Heart left ventricle (tissue), 16 donors: ENCODE measurements around the gene SPTBN1. TPM values are rescaled to one million over a fixed set of nuclear protein-coding genes. Genes with fewer than 3 reads are reported as not detected.

Experiments
- ATAC-seq, 4 donors: fragments of 200-7000 bp; cut with Tn5 transposase; one replicate each; pipeline ENCODE4 v1.9.1; 2020 to 2022; ENCODE audit warnings: moderate library complexity in 4 of 4, mild to moderate bottlenecking in 3 of 4, moderate number of reproducible peaks in 1 of 4
- DNase-seq, 5 donors: peaks; one replicate each; pipeline ENCODE4 v3.0.0-alpha.2; 2020
- H3K27ac ChIP-seq, 12 donors: fragments of 200-600 bp; sonication (generic) in 4 of 12; one replicate each; pipeline versions ENCODE4 v1.5.0 to v1.8.0; 2016 to 2022; ENCODE audit warnings: mild to moderate bottlenecking in 2 of 12
- H3K27me3 ChIP-seq, 9 donors: fragments of 200-600 bp; sonication (generic) in 2 of 9; one replicate each; pipeline versions ENCODE4 v1.5.1 to v1.8.0; 2016 to 2022; ENCODE audit warnings: mild to moderate bottlenecking in 3 of 9
- H3K36me3 ChIP-seq, 9 donors: fragments of 200-600 bp; sonication (generic) in 2 of 9; one replicate each; pipeline versions ENCODE4 v1.5.0 to v1.8.0; 2018 to 2022; ENCODE audit warnings: mild to moderate bottlenecking in 2 of 9
- H3K4me1 ChIP-seq, 12 donors: fragments of 200-600 bp; sonication (generic) in 4 of 12; one replicate each; pipeline versions ENCODE4 v1.5.0 to v1.8.0; 2016 to 2022; ENCODE audit warnings: mild to moderate bottlenecking in 3 of 12
- H3K4me3 ChIP-seq, 12 donors: fragments of 200-600 bp; sonication (generic) in 4 of 12; one replicate each; pipeline versions ENCODE4 v1.5.0 to v1.8.0; 2017 to 2022; ENCODE audit warnings: mild to moderate bottlenecking in 9 of 12, moderate library complexity in 4 of 12
- H3K9me3 ChIP-seq, 12 donors: fragments of 200-600 bp; sonication (generic) in 4 of 12; one replicate each; pipeline versions ENCODE4 v1.5.0 to v1.8.0; 2016 to 2022; ENCODE audit warnings: mild to moderate bottlenecking in 1 of 12
- POLR2A ChIP-seq, 2 donors: fragments of 450-650 bp; IDR thresholded peaks; one replicate each; pipeline ENCODE4 v1.6.1; 2017; ENCODE audit warnings: antibody characterized with exemption in 2 of 2, mild to moderate bottlenecking in 2 of 2, moderate library complexity in 2 of 2
- WGBS, 4 donors: extraction: QIAGEN DNeasy Blood & Tissue Kit in 2 of 4; methylation state at CpG; one replicate each; pipeline versions ENCODE4 v1.1.5 to v1.1.7; 2013 to 2018; 5-methylcytosine and 5-hydroxymethylcytosine counted together
- intact Hi-C, 10 donors: fragments of 100-400 bp; cut with DNase I; formaldehyde crosslinking; loops; one replicate each; pipeline versions ENCODE4 v1.11.1 to v1.14.2; 2022
- polyA plus RNA-seq, 2 donors: library from polyadenylated mRNA; stranded (reverse); fragments of 200-250 nt; gene quantifications; one replicate each; pipeline ENCODE4 v1.2.3, GENCODE V29; 2013
- total RNA-seq, 9 donors: library from RNA; depleted of rRNA in 2 of 9; stranded (reverse); fragments of >200 nt in 2 of 9; fragmentation: NEBNext Ultra II Directional in 3 of 9; extraction: Animal tissue kit (Norgen Biotek cat#: 25700) in 3 of 9; gene quantifications; one replicate each; pipeline versions ENCODE4 v1.1.0 to v1.2.4, GENCODE V29; 2016 to 2023
- TF ChIP-seq, protein P1 (sequence below), 12 donors: fragments of 200-600 bp; sonication (generic) in 4 of 12; IDR thresholded peaks; one replicate each; pipeline versions ENCODE4 v1.5.0 to v1.8.0; 2018 to 2022; ENCODE audit warnings: antibody characterized with exemption in 12 of 12, mild to moderate bottlenecking in 5 of 12
- donor health status: ischemic (EF 13 %, LVEDD 7.1; RV severe dilation, severe dysfunction).
- donor health status: healthy with polysubstance abuse.
- donor health status: DM: no; HTN: yes; CAD: no.
- donor health status: DM: no; HTN: no; CAD: no.
- donor health status: ischemic (EF 25% LVEDD 6.9; RV normal size, moderate dysfunction).
- donor health status: ischemic (EF 25% LVEDD 5.7; RV mildly dilated, moderate dysfunction).
- donor health status: healthy.
- donor health status: DM: yes; HTN: yes; CAD: no.
- donor health status: ischemic (EF 35%, LVEDD 5.7; RV mildly dilated, moderate dysfunction).
- donor health status: nonischemic (EF 11% LVEDD 7.7; RV severe dilation, severe dysfunction).
- donor health status: DM: yes; HTN: yes; CAD: no.
- donor health status: PGD.
- donor health status: ischemic (EF 29% LVEDD 5.4; RV normal size, mild dysfunction).
- donor health status: nonischemic (EF 23%, LVEDD 6.1; RV moderate dilation, normal function).

SPTBN1 gene
- total and polyA plus RNA-seq, 11 donors, result 124 to 659 (median 422) TPM

- Histone ChIP-seq H3K4me1 (peaks cover 24 to 99% (median 86%) of the 10 kb centered on the region in 12 donors), H3K27ac (peak overlapping the region in 11 of 12 donors; percentile 78 to 94 (median 84)), H3K9me3 (no peaks in the 10 kb centered on the region), H3K27me3 (no peaks in the 10 kb centered on the region), H3K36me3 (peaks cover 0 to 4% (median 0%) of the 10 kb centered on the region in 9 donors), H3K4me3 (peak overlapping the region in 1 of 12 donors; percentile 59)
- no peak for DNase-seq
- TF ChIP-seq, protein P1, sequence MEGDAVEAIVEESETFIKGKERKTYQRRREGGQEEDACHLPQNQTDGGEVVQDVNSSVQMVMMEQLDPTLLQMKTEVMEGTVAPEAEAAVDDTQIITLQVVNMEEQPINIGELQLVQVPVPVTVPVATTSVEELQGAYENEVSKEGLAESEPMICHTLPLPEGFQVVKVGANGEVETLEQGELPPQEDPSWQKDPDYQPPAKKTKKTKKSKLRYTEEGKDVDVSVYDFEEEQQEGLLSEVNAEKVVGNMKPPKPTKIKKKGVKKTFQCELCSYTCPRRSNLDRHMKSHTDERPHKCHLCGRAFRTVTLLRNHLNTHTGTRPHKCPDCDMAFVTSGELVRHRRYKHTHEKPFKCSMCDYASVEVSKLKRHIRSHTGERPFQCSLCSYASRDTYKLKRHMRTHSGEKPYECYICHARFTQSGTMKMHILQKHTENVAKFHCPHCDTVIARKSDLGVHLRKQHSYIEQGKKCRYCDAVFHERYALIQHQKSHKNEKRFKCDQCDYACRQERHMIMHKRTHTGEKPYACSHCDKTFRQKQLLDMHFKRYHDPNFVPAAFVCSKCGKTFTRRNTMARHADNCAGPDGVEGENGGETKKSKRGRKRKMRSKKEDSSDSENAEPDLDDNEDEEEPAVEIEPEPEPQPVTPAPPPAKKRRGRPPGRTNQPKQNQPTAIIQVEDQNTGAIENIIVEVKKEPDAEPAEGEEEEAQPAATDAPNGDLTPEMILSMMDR (IDR thresholded peaks at IDR 0.05), result no peak
- TF ChIP-seq POLR2A (IDR thresholded peaks at IDR 0.05), result no peak
- 49 to 62% (median 55%) methylated on average over 2 of the region's 2 CpGs for WGBS, 4 donors
- intact Hi-C loops, result loop anchor here in 1 of 10 donors (5.0 kb wide), 1 partner anchor 34 kb away; no protein-coding TSS in a partner anchor
- ATAC-seq, result no peak
Observed at GRCh38 chr2:54556621-54557121, 100.5 kb downstream of the SPTBN1 start.

- 41 to 46% (median 43%) methylated on average over 1 of the region's 1 CpG for WGBS, 4 donors
- TF ChIP-seq POLR2A (IDR thresholded peaks at IDR 0.05), result no peak
- TF ChIP-seq, protein P1 (IDR thresholded peaks at IDR 0.05), result no peak
- H3K27me3 ChIP-seq, result no peaks in the 10 kb centered on the region
- intact Hi-C loops, result loop anchor here in 1 of 10 donors (5.0 kb wide), 1 partner anchor 35 kb away; no protein-coding TSS in a partner anchor
- H3K4me1 ChIP-seq, result peaks cover 24 to 99% (median 87%) of the 10 kb centered on the region in 12 donors
- no peaks in the 10 kb centered on the region for H3K9me3 ChIP-seq
- peak overlapping the region in 11 of 12 donors; percentile 78 to 94 (median 84) for H3K27ac ChIP-seq
- H3K36me3 ChIP-seq, result peaks cover 0 to 4% (median 0%) of the 10 kb centered on the region in 9 donors
- DNase-seq, result no peak
- H3K4me3 ChIP-seq, result peak overlapping the region in 9 of 12 donors; percentile 41 to 67 (median 56)
- ATAC-seq, result no peak
Observed at GRCh38 chr2:54557211-54557600, 101.1 kb downstream of the SPTBN1 start.

- Histone ChIP-seq H3K4me3 (peak overlapping the region; percentile 16 to 67 (median 55)), H3K9me3 (no peaks in the 10 kb centered on the region), H3K27me3 (no peaks in the 10 kb centered on the region), H3K36me3 (peaks cover 0 to 4% (median 0%) of the 10 kb centered on the region in 9 donors), H3K4me1 (peaks cover 24 to 100% (median 84%) of the 10 kb centered on the region in 12 donors), H3K27ac (peak overlapping the region; percentile 61 to 94 (median 84))
- WGBS, 4 donors, result 4 to 7% (median 5%) methylated on average over 30 to 48 of the region's 48 CpGs
- ATAC-seq (peak; percentile 42 to 63 (median 51)), DNase-seq (peak; percentile 45 to 84 (median 59))
- intact Hi-C loops, result loop anchor here in 1 of 10 donors (5.0 kb wide), 1 partner anchor 35 kb away; no protein-coding TSS in a partner anchor
- no peak for TF ChIP-seq POLR2A (IDR thresholded peaks at IDR 0.05)
- TF ChIP-seq, protein P1 (IDR thresholded peaks at IDR 0.05), result peak in 7 of 12 donors; percentile 11 to 37 (median 17)
Observed at GRCh38 chr2:54557601-54558187, 101.6 kb downstream of the SPTBN1 start.
